Neural cell (in vitro differentiated cells): ENCODE data around the gene PCDH9.

Experiments used
- EZH2 ChIP-seq: fragments of 200-600, 300-800 bp; shearing (Covaris generic), sonication (generic); IDR thresholded peaks from 2 replicates; pipeline ENCODE4 v1.6.1; 2014; ENCODE audit warnings: antibody characterized with exemption, low read length, borderline replicate concordance, mild to moderate bottlenecking; ENCODE audit not compliant: insufficient read depth, poor library complexity, severe bottlenecking
- POLR2AphosphoS5 ChIP-seq: IDR thresholded peaks from 2 replicates; pipeline ENCODE4 v1.6.1; 2012
- TF ChIP-seq, protein P1 (sequence below): fragments of 450-650 bp; IDR thresholded peaks from 2 replicates; pipeline ENCODE4 v1.5.1; 2014; ENCODE audit warnings: antibody characterized with exemption, mild to moderate bottlenecking, moderate library complexity; ENCODE audit not compliant: poor library complexity, severe bottlenecking

DNA sequence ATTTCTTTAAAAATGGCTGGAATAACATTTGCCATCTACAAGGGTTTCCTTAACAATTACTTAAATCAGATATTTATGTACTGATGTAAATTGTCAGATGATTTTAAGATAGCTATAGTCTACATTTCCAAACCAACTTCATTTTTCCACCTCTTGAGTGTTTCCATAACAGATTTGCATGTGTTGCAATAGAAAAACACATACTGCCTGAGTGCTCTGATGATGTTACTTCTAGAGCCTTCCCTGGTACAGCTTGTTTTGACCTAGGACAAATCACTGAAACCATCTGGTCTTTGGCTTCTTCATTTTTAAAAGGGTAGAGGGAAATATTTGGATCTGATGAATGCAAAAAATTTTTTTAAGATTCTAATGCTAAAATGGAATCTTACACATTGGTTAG is 245.9 kb downstream of the PCDH9 start:
- TF ChIP-seq EZH2 (no peak), POLR2AphosphoS5 (no peak)
- TF ChIP-seq, protein P1, sequence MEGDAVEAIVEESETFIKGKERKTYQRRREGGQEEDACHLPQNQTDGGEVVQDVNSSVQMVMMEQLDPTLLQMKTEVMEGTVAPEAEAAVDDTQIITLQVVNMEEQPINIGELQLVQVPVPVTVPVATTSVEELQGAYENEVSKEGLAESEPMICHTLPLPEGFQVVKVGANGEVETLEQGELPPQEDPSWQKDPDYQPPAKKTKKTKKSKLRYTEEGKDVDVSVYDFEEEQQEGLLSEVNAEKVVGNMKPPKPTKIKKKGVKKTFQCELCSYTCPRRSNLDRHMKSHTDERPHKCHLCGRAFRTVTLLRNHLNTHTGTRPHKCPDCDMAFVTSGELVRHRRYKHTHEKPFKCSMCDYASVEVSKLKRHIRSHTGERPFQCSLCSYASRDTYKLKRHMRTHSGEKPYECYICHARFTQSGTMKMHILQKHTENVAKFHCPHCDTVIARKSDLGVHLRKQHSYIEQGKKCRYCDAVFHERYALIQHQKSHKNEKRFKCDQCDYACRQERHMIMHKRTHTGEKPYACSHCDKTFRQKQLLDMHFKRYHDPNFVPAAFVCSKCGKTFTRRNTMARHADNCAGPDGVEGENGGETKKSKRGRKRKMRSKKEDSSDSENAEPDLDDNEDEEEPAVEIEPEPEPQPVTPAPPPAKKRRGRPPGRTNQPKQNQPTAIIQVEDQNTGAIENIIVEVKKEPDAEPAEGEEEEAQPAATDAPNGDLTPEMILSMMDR, result no peak
